Choroid plexus epithelial cell (primary cell): Measurements from ENCODE around the gene FAM107A.
"Not testable (repeated sequence)": the region's sequence is repeated elsewhere in the genome, so short reads cannot be mapped to it uniquely, and the experiment has no call there.

Experiments used
- DNase-seq: peaks from one replicate; pipeline ENCODE4 v3.0.0-alpha.2; 2010; ENCODE audit warnings: low read depth
- H3K4me3 ChIP-seq: 2 replicates; pipeline ENCODE4 v1.5.1; 2011; ENCODE audit warnings: low read depth, mild to moderate bottlenecking, control low read depth, low read length, moderate library complexity
- TF ChIP-seq, protein P1 (sequence below): conservative IDR thresholded peaks from 2 replicates; pipeline ENCODE4 v1.5.1; 2011; ENCODE audit warnings: low read depth, mild to moderate bottlenecking, control low read depth, inconsistent platforms, low read length, moderate library complexity

FAM107A gene

DNA sequence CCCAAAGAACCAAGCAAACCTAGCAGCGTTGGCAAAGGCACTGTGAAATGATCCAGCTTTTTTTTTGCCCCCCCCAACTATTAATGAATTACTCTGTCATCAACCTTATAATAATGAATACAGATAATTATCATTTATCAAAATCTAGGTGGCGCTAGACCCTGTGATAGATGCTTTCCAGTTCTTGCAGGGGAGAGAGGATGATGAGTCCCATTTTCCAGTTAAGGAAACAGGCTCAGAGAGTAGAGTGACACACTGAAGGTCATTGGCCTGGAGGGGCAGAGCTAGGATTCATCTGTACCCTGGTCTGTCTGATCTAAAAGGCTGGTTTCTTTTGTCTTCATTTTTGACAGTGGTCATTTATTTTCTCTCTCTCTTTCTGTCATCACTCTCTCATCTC lies 45.2 kb downstream of the FAM107A start:
- no peak for DNase-seq
- no peak overlapping the region for H3K4me3 ChIP-seq

DNA sequence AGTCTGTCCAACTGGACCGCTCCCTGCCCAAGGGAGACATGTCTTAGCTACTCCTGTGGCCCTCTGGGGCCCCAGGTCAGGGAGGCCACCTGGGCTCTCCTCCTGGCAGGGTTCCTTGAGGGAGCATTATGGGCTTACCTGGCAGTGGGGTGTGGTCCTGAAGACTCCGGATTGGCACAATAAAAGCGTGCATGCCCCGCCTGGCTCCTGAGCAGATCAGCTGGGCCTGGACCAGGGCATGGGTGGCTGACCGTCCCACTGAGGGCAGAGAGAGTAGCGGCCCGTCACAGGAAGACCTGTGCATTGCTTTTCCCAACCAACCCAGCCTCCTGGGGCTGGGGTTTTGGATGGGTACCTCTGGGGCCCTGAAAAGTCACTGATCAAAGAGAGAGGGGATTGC lies 45.6 kb downstream of the FAM107A start:
- TF ChIP-seq, protein P1, sequence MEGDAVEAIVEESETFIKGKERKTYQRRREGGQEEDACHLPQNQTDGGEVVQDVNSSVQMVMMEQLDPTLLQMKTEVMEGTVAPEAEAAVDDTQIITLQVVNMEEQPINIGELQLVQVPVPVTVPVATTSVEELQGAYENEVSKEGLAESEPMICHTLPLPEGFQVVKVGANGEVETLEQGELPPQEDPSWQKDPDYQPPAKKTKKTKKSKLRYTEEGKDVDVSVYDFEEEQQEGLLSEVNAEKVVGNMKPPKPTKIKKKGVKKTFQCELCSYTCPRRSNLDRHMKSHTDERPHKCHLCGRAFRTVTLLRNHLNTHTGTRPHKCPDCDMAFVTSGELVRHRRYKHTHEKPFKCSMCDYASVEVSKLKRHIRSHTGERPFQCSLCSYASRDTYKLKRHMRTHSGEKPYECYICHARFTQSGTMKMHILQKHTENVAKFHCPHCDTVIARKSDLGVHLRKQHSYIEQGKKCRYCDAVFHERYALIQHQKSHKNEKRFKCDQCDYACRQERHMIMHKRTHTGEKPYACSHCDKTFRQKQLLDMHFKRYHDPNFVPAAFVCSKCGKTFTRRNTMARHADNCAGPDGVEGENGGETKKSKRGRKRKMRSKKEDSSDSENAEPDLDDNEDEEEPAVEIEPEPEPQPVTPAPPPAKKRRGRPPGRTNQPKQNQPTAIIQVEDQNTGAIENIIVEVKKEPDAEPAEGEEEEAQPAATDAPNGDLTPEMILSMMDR, result no peak
- no peak overlapping the region for H3K4me3 ChIP-seq
- DNase-seq, result no peak

More for the DNA sequence above, 45.2 kb downstream of the FAM107A start:
- TF ChIP-seq, protein P1, result peak; percentile 35

DNA sequence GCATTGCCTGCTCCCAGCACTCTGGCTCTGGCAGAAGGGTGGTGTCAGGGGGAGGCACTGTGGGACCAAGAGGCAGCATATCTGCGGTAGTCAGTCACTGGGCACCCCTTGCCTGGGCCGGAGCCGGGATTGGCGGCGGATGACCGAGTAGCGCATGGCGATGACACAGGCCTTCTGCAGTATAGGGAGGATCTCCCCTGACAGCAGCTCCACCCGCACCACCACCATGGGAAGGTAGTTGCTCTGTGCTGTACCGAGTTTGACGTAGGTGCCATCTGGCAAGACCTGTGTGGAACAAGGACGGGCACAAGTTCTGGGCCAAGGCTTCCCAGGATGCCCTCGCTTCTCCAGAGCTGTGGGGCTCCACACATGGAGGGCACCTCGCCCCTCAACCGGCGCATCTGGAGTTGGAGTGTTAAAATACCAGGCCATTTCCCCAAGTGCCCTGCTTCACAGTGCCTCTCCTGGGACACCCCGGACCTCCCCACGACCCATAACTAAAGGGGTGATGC lies 46.8 kb downstream of the FAM107A start:
- H3K4me3 ChIP-seq, result no peak overlapping the region
- TF ChIP-seq, protein P1, result no peak
- no peak for DNase-seq

GRCh38 chr3:58529516-58530353 lies 47.5 kb downstream of the FAM107A start:
- peak; percentile 59 for DNase-seq
- TF ChIP-seq, protein P1, result peak; percentile 67
- no peak overlapping the region for H3K4me3 ChIP-seq

GRCh38 chr3:58528629-58529028 lies 48.6 kb downstream of the FAM107A start:
- TF ChIP-seq, protein P1, result no peak
- peak; percentile 67 for DNase-seq
- H3K4me3 ChIP-seq, result no peak overlapping the region

DNA sequence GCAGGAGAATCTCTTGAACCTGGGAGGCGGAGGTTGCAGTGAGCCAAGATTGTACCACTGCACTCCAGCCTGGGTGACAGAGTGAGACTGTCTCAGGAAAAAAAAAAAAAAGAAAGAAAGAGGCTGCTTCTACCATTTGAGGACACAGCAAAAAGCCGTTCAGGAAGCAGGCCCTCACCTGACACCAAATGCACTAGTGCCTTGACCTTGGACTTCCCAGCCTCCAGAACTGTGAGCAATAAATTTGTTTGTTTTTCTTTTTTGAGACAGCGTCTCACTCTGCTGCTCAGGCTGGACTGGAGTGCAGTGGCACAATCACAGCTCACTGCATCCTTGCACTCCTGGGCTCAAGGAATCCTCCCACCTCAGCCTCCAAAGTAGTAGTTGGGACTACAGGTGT lies 49.8 kb downstream of the FAM107A start:
- H3K4me3 ChIP-seq, DNase-seq: not testable (repeated sequence)

GRCh38 chr3:58526515-58526957 lies 50.7 kb downstream of the FAM107A start:
- no peak overlapping the region for H3K4me3 ChIP-seq
- DNase-seq, result peak; percentile 95
- TF ChIP-seq, protein P1, result no peak
